H1 (cell line): ENCODE results near the gene PDIA2. TPM values are rescaled to one million over a fixed set of nuclear protein-coding genes. Genes with fewer than 3 reads are reported as not detected.

ENCODE experiments used
- ATF2 ChIP-seq: IDR thresholded peaks from 2 replicates; pipeline ENCODE4 v1.6.1; 2012; ENCODE audit warnings: low read length, inconsistent platforms
- FOSL1 ChIP-seq: IDR thresholded peaks from 2 replicates; pipeline ENCODE4 v1.6.1; 2011; ENCODE audit warnings: mild to moderate bottlenecking, low read depth, low read length, moderate library complexity; ENCODE audit not compliant: insufficient read depth
- polyA plus RNA-seq, 7 experiments: library from polyadenylated mRNA; depleted of rRNA in 3 of 7; stranded (reverse) in 5 of 7; unstranded in 2 of 7; fragments of >200 nt in 5 of 7; fragments of 200-250 nt in 2 of 7; gene quantifications; 1 replicate in 5 of 7; 2 replicates in 1 of 7; 4 replicates in 1 of 7; pipeline versions ENCODE4 v1.2.1 to v1.2.3, GENCODE V29; 2011 to 2013; ENCODE audit warnings: missing spikeins in 2 of 7, mixed read lengths in 2 of 7
- total RNA-seq: library from RNA; stranded (reverse); fragmentation: NEBNext Ultra II Directional; extraction: Animal tissue kit (Norgen Biotek cat#: 25700); gene quantifications from 2 replicates; pipeline ENCODE4 v1.2.1, GENCODE V29; 2021
- TF ChIP-seq, protein P1 (sequence below): IDR thresholded peaks from 2 replicates; pipeline ENCODE4 v1.6.1; 2012; ENCODE audit warnings: inconsistent platforms

PDIA2 gene
- total and polyA plus RNA-seq, 2 of the 8 experiments (the other 6 are each of a cell fraction or from before 2014, with no cell fraction given), result 0.34 to 0.50 TPM

GRCh38 chr16:261031-261691 lies 21.8 kb upstream of the PDIA2 start (continued):
- TF ChIP-seq ATF2 (no peak), FOSL1 (no peak)
- TF ChIP-seq, protein P1, sequence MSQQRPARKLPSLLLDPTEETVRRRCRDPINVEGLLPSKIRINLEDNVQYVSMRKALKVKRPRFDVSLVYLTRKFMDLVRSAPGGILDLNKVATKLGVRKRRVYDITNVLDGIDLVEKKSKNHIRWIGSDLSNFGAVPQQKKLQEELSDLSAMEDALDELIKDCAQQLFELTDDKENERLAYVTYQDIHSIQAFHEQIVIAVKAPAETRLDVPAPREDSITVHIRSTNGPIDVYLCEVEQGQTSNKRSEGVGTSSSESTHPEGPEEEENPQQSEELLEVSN, result no peak
